H1 (cell line): ENCODE results near the gene WDFY4. TPM values are rescaled to one million over a fixed set of nuclear protein-coding genes. Genes with fewer than 3 reads are reported as not detected.

Source experiments
- CTCF ChIA-PET: fragments of 300-600 bp; sonication (Branson Sonifier 250); formaldehyde crosslinking; loops from one replicate; lab custom pipeline; 2021; ENCODE audit not compliant: partially characterized antibody; lab: Charles Lee
- POLR2A ChIA-PET: fragments of 300-600 bp; sonication (Branson Sonifier 250); formaldehyde crosslinking; loops from one replicate; lab custom pipeline; 2021; ENCODE audit warnings: inconsistent platforms; ENCODE audit not compliant: partially characterized antibody; lab: Charles Lee
- DNase-seq, 2 experiments: peaks; one replicate each; pipeline versions ENCODE4 v3.0.0 to v3.0.0-alpha.2; 2010 to 2022; ENCODE audit warnings: low spot score in 2 of 2, low read depth in 1 of 2, mixed read lengths in 1 of 2
- FAIRE-seq: peaks from 2 replicates; lab custom pipeline; 2011; peaks lifted over from hg19 to GRCh38; lab: Jason Lieb, UNC
- H2AFZ ChIP-seq: 2 replicates; pipeline ENCODE4 v1.8.1; 2012; ENCODE audit warnings: low read length, inconsistent platforms
- H2AK5ac ChIP-seq: 2 replicates; pipeline ENCODE4 v1.6.1; 2013; ENCODE audit warnings: low read depth, low read length
- H2BK120ac ChIP-seq: replicated peaks from 2 replicates; pipeline ENCODE3; 2013; ENCODE audit warnings: low read depth, low read length, inconsistent platforms
- H2BK12ac ChIP-seq: 2 replicates; pipeline ENCODE4 v1.6.1; 2013; ENCODE audit warnings: low read depth, low read length
- H2BK15ac ChIP-seq: 2 replicates; pipeline ENCODE4 v1.6.1; 2013; ENCODE audit warnings: low read length
- H2BK20ac ChIP-seq: 2 replicates; pipeline ENCODE4 v1.6.1; 2013; ENCODE audit warnings: low read length
- H2BK5ac ChIP-seq: 2 replicates; pipeline ENCODE4 v1.6.1; 2013; ENCODE audit warnings: low read depth, low read length
- H3K14ac ChIP-seq: 2 replicates; pipeline ENCODE4 v1.6.1; 2013; ENCODE audit warnings: inconsistent platforms; ENCODE audit not compliant: insufficient read length
- H3K18ac ChIP-seq: 2 replicates; pipeline ENCODE4 v1.6.1; 2013; ENCODE audit warnings: low read length; ENCODE audit errors: extremely low read depth
- H3K23ac ChIP-seq: 2 replicates; pipeline ENCODE4 v1.6.1; 2013; ENCODE audit warnings: inconsistent platforms; ENCODE audit not compliant: insufficient read length
- H3K23me2 ChIP-seq: 2 replicates; pipeline ENCODE4 v1.6.1; 2013; ENCODE audit warnings: low read depth, low read length
- H3K27ac ChIP-seq: 2 replicates; pipeline ENCODE4 v1.6.1; 2011; ENCODE audit warnings: low read depth, low read length, inconsistent platforms
- H3K27me3 ChIP-seq, 4 experiments: replicated peaks in 1 of 4; 1 replicate in 1 of 4; 2 replicates in 3 of 4; pipeline versions ENCODE4 v1.6.1 to v1.8.1; 2011 to 2013; ENCODE audit warnings: low read length in 3 of 4, mild to moderate bottlenecking in 3 of 4, inconsistent platforms in 2 of 4, mixed read lengths in 2 of 4, moderate library complexity in 1 of 4; ENCODE audit not compliant: control insufficient read depth in 3 of 4, insufficient read depth in 3 of 4; ENCODE audit errors: extremely low read depth in 1 of 4
- H3K36me3 ChIP-seq, 4 experiments: 2 replicates each; pipeline versions ENCODE4 v1.6.1 to v1.8.1; 2011 to 2013; ENCODE audit warnings: mild to moderate bottlenecking in 4 of 4, low read length in 3 of 4, moderate library complexity in 2 of 4, control low read depth in 1 of 4, inconsistent platforms in 1 of 4; ENCODE audit not compliant: insufficient read depth in 4 of 4, control insufficient read depth in 2 of 4
- H3K4ac ChIP-seq: replicated peaks from 2 replicates; pipeline ENCODE3; 2013; ENCODE audit warnings: low read length, low read depth, mixed read lengths, inconsistent platforms; ENCODE audit not compliant: insufficient read length
- H3K4me1 ChIP-seq, 4 experiments: replicated peaks in 1 of 4; 1 replicate in 1 of 4; 2 replicates in 3 of 4; pipeline versions ENCODE4 v1.6.1 to v1.8.1; 2011 to 2013; ENCODE audit warnings: low read length in 3 of 4, inconsistent platforms in 2 of 4, mixed read lengths in 1 of 4; ENCODE audit not compliant: insufficient read depth in 4 of 4, control insufficient read depth in 3 of 4
- H3K4me2 ChIP-seq, 2 experiments: 2 replicates each; pipeline versions ENCODE4 v1.6.1 to v1.8.1; 2011 to 2013; ENCODE audit warnings: low read depth in 2 of 2, low read length in 2 of 2, control low read depth in 1 of 2, inconsistent platforms in 1 of 2, mild to moderate bottlenecking in 1 of 2; ENCODE audit not compliant: insufficient read depth in 1 of 2
- H3K4me3 ChIP-seq, 4 experiments: fragments of 200-600, 300-600 bp in 1 of 4; sonication (generic), shearing (Covaris generic), sonication (Bioruptor Twin) in 1 of 4; 2 replicates each; pipeline versions ENCODE4 v1.5.1 to v1.8.1; 2011 to 2016; ENCODE audit warnings: low read length in 4 of 4, low read depth in 3 of 4, control low read depth in 2 of 4, inconsistent platforms in 2 of 4, mild to moderate bottlenecking in 2 of 4, mixed read lengths in 1 of 4, moderate library complexity in 1 of 4; ENCODE audit not compliant: insufficient read depth in 2 of 4; ENCODE audit errors: extremely low read depth in 1 of 4
- H3K56ac ChIP-seq: replicated peaks from 2 replicates; pipeline ENCODE3; 2013; ENCODE audit warnings: low read depth, mild to moderate bottlenecking, mixed read lengths, low read length, inconsistent platforms; ENCODE audit not compliant: insufficient read length
- H3K79me1 ChIP-seq: 2 replicates; pipeline ENCODE4 v1.6.1; 2013; ENCODE audit warnings: low read depth, low read length, control low read depth
- H3K79me2 ChIP-seq, 2 experiments: 2 replicates each; pipeline versions ENCODE4 v1.6.1 to v1.8.1; 2012 to 2013; ENCODE audit warnings: low read length in 2 of 2, mild to moderate bottlenecking in 2 of 2, inconsistent platforms in 1 of 2; ENCODE audit not compliant: insufficient read depth in 2 of 2, control insufficient read depth in 1 of 2
- H3K9ac ChIP-seq, 4 experiments: replicated peaks in 1 of 4; 1 replicate in 1 of 4; 2 replicates in 3 of 4; pipeline versions ENCODE4 v1.6.1 to v1.8.1; 2011 to 2013; ENCODE audit warnings: low read depth in 3 of 4, low read length in 3 of 4, control low read depth in 2 of 4, mild to moderate bottlenecking in 2 of 4, moderate library complexity in 2 of 4, inconsistent platforms in 1 of 4; ENCODE audit errors: extremely low read depth in 1 of 4
- H3K9me3 ChIP-seq, 2 experiments: 2 replicates each; pipeline versions ENCODE4 v1.6.1 to v1.8.1; 2012 to 2013; ENCODE audit warnings: mild to moderate bottlenecking in 2 of 2, moderate library complexity in 2 of 2, control low read depth in 1 of 2, inconsistent platforms in 1 of 2, low read depth in 1 of 2, low read length in 1 of 2, mixed read lengths in 1 of 2; ENCODE audit not compliant: insufficient read depth in 2 of 2
- H4K20me1 ChIP-seq, 2 experiments: replicated peaks in 1 of 2; 2 replicates each; pipeline versions ENCODE3 to v1.8.1; 2011 to 2013; ENCODE audit warnings: inconsistent platforms in 2 of 2, low read length in 2 of 2, mild to moderate bottlenecking in 1 of 2; ENCODE audit not compliant: insufficient read depth in 2 of 2, control insufficient read depth in 1 of 2
- H4K5ac ChIP-seq: 2 replicates; pipeline ENCODE4 v1.6.1; 2013; ENCODE audit warnings: low read length, low read depth, mixed read lengths, inconsistent platforms; ENCODE audit not compliant: insufficient read length
- H4K8ac ChIP-seq: 2 replicates; pipeline ENCODE4 v1.8.0; 2013; ENCODE audit warnings: mild to moderate bottlenecking, moderate library complexity, low read length, inconsistent platforms; ENCODE audit not compliant: insufficient read depth; ENCODE audit errors: extremely low read depth
- H4K91ac ChIP-seq: replicated peaks from 2 replicates; pipeline ENCODE3; 2013; ENCODE audit warnings: low read length, mixed read lengths, inconsistent platforms; ENCODE audit not compliant: insufficient read length
- POLR2AphosphoS5 ChIP-seq: IDR thresholded peaks from 2 replicates; pipeline ENCODE4 v1.6.1; 2011; ENCODE audit warnings: low read depth, low read length
- SRF ChIP-seq: IDR thresholded peaks from 2 replicates; pipeline ENCODE4 v1.6.1; 2011; ENCODE audit warnings: mild to moderate bottlenecking, low read depth, low read length, moderate library complexity
- YY1 ChIP-seq: IDR thresholded peaks from 2 replicates; pipeline ENCODE4 v1.6.1; 2011; ENCODE audit warnings: low read depth, mild to moderate bottlenecking, low read length
- WGBS, 2 experiments: shearing (Covaris generic) in 1 of 2; methylation state at CpG; one replicate each; pipeline versions ENCODE4 v1.1.6 to v1.1.7; 2013 to 2015; ENCODE audit warnings: low lambda C conversion rate in 2 of 2, mixed read lengths in 2 of 2, inconsistent platforms in 1 of 2, low coverage in 1 of 2, missing lambda C conversion rate in 1 of 2; ENCODE audit not compliant: insufficient replicate concordance in 2 of 2, insufficient coverage in 1 of 2, insufficient read length in 1 of 2; ENCODE audit errors: extremely low coverage in 1 of 2, missing lambda C conversion rate in 1 of 2; 5-methylcytosine and 5-hydroxymethylcytosine counted together
- polyA plus RNA-seq, 7 experiments: library from polyadenylated mRNA; depleted of rRNA in 3 of 7; stranded (reverse) in 5 of 7; unstranded in 2 of 7; fragments of >200 nt in 5 of 7; fragments of 200-250 nt in 2 of 7; gene quantifications; 1 replicate in 5 of 7; 2 replicates in 1 of 7; 4 replicates in 1 of 7; pipeline versions ENCODE4 v1.2.1 to v1.2.3, GENCODE V29; 2011 to 2013; ENCODE audit warnings: missing spikeins in 2 of 7, mixed read lengths in 2 of 7
- total RNA-seq: library from RNA; stranded (reverse); fragmentation: NEBNext Ultra II Directional; extraction: Animal tissue kit (Norgen Biotek cat#: 25700); gene quantifications from 2 replicates; pipeline ENCODE4 v1.2.1, GENCODE V29; 2021

The WDFY4 gene
- total and polyA plus RNA-seq, 2 of the 8 experiments (the other 6 are each of a cell fraction or from before 2014, with no cell fraction given) = not detected

- H2AK5ac ChIP-seq = no peak overlapping the region
- DNase-seq = no peak
- CTCF ChIA-PET = interaction anchor here (0.6 to 1.5 kb wide), 6 partner anchors 12 to 464 kb away, joined by 3 to 5 read pairs (median 4); no protein-coding TSS in a partner anchor
Observed at GRCh38 chr10:48926255-48926654, 241.6 kb downstream of the WDFY4 start.

More at GRCh38 chr10:48926255-48926654, 241.6 kb downstream of the WDFY4 start:
- 94% methylated on average over 1 of the region's 1 CpG; no CpG with 5 or more reads in 1 of the 2 experiments for WGBS, 2 experiments
- Histone ChIP-seq H3K36me3 (no peaks in the 10 kb centered on the region), H3K79me1 (no peaks in the 10 kb centered on the region), H4K20me1 (no peaks in the 10 kb centered on the region), H4K91ac (no peak overlapping the region), H2BK12ac (no peak overlapping the region), H3K79me2 (no peaks in the 10 kb centered on the region), H3K27ac (no peak overlapping the region), H2BK120ac (no peak overlapping the region), H2BK20ac (no peak overlapping the region), H3K9ac (no peak overlapping the region), H2BK5ac (no peak overlapping the region), H4K8ac (no peak overlapping the region), H3K9me3 (no peaks in the 10 kb centered on the region), H3K27me3 (no peaks in the 10 kb centered on the region), H3K14ac (no peak overlapping the region), H3K4me2 (no peak overlapping the region), H3K56ac (no peak overlapping the region), H3K4ac (no peak overlapping the region), H3K18ac (no peak overlapping the region), H3K23me2 (no peaks in the 10 kb centered on the region; the same call in 1 of the 2 replicates), H4K5ac (no peak overlapping the region), H2BK15ac (no peak overlapping the region), H3K4me3 (no peak overlapping the region), H2AFZ (no peak overlapping the region), H3K23ac (no peak overlapping the region), H3K4me1 (peaks cover 0 to 3% (median 0%) of the 10 kb centered on the region in 4 experiments; a peak in 2 of 7 replicates)
- no peak for TF ChIP-seq POLR2AphosphoS5
- no peak for TF ChIP-seq YY1
- TF ChIP-seq SRF = no peak
- no peak for FAIRE-seq
- POLR2A ChIA-PET = interaction anchor here (1.6 kb wide), 1 partner anchor 13 kb away, joined by 5 read pairs; no protein-coding TSS in a partner anchor
